Astrocyte (in vitro differentiated cells and primary cell): ENCODE data around the gene PER1.

Source experiments
- CTCF ChIP-seq: IDR thresholded peaks from 2 replicates; pipeline ENCODE4 v1.5.1; 2011; ENCODE audit warnings: low read depth, mild to moderate bottlenecking, inconsistent platforms, low read length, moderate library complexity; ENCODE audit not compliant: insufficient read depth
- EZH2 ChIP-seq: IDR thresholded peaks from 2 replicates; pipeline ENCODE4 v1.6.1; 2012; ENCODE audit warnings: mild to moderate bottlenecking, low read length, inconsistent platforms; ENCODE audit not compliant: insufficient read depth

- TF ChIP-seq EZH2 (no peak), CTCF (no peak)
Measured at GRCh38 chr17:8187517-8188262, 35.5 kb upstream of the PER1 start.
